Hematopoietic multipotent progenitor cell treated with erythropoietin and hydrocortisone succinate and interleukin-3 and kit ligand, for 6 days (in vitro differentiated cells): ENCODE data around the gene GNPTG.
A peak's percentile ranks its signal among the peaks of the same experiment; 100 is the strongest.
"Not testable (repeated sequence)": the region's sequence is repeated elsewhere in the genome, so short reads cannot be mapped to it uniquely, and the experiment has no call there.

Source experiments
- DNase-seq: peaks from one replicate; pipeline ENCODE4 v3.0.0-alpha.2; 2015

The GNPTG gene

DNA sequence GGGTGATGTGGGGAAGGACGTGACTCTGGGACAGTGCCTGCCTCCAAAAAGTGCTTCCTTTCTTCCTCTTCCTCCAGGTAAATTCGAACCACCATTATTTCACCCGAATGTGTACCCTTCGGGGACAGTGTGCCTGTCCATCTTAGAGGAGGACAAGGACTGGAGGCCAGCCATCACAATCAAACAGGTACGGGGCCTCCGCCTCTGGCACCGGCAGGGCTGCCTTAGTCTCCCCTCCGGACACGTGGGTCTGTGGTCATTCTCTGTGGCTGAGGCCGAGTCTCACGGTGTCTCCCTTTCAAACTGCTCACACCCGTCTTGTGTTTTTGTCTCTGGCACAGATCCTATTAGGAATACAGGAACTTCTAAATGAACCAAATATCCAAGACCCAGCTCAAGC is 31.6 kb upstream of the GNPTG start:
- no peak for DNase-seq

DNA sequence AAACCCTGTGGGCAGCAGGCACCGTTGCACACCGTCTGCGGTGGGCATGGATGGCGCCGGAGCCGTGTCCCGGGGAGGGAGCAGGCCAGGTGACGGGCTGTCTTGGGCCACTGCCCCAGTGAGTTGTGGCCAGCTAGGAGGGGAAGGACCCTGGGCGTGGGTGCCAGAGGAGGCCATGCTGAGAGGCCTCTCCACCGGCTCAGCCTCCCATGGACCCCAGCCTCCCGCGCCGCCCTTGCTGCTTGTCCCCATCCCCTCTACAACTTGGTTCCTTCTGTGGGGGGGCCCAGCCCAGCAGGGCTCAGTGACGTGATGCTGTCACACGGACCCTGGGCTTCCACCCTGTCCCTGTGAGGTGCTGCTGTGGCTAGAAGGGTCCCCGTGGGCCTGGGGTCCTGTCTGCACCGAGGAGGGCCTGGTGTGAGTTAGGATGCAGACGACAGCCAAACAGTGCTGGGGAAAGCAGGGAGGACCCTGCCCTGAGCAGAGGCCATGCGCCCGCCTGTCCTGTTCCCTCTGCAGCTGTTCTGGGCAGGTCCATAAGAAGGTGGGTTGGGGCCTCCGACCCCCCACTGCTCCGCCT is 31.0 kb upstream of the GNPTG start:
- no peak for DNase-seq

DNA sequence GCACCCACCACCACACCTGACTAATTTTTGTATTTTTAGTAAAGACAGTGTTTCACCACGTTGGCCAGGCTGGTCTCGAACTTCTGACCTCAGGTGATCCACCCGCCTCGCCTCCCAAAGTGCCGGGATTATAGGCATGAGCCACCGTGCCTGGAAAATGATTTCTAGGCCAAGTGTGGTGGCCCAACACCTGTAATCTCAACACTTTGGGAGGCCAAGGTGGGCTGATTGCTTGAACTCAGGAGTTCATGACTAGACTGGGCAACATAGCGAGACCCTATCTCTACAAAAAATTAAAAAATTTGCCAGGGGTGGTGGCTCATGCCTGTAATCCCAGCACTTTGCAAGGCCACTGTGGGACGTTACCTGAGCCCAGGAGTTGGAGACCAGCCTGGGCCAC is 29.3 kb upstream of the GNPTG start:
- DNase-seq: no peak

DNA sequence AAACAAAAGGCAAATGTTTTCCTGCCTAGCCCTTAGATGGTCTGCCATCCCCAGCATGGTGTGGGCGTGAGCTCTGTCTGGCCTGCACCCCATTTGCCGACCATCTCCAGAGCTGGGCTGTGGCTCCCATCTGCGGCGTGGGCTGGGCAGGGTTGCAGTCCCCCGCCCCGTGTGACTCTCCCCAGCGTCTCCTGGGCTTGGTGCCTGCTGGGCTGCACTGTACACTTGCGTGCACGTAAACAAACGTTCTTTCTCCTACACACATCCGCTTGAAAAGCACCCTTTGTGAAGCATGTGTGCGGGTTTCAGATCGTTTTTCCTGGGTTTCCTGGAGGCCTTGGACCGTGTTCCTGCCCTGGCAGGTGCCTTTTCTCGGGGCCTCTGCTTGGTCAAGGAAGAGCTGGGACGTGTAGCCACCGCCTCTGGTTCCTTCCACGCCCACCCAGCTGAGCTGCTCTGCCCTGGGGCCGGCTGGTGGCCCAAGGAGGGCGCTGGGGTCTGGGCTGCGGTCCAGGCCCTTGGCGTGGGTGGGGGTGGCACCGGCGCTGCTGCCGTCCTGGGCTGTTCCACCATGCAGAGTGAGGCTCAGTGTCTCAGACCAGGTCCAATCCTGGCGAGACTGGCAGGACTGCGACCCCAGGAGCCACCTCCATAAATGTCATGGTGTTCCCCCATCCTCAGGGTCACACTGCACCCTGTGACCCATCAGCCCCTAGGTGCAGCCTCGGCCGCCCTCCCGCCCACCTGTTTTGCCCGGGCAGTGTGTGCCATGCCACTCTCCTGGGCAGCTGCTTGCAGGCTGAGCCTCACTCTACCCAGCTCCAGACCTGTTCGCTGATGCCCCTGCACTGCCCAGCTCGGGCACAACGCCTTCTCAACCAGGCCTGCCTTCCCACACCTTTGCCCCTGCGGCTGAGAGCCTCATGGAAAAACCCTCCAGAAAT is 28.2 kb upstream of the GNPTG start:
- DNase-seq: no peak

DNA sequence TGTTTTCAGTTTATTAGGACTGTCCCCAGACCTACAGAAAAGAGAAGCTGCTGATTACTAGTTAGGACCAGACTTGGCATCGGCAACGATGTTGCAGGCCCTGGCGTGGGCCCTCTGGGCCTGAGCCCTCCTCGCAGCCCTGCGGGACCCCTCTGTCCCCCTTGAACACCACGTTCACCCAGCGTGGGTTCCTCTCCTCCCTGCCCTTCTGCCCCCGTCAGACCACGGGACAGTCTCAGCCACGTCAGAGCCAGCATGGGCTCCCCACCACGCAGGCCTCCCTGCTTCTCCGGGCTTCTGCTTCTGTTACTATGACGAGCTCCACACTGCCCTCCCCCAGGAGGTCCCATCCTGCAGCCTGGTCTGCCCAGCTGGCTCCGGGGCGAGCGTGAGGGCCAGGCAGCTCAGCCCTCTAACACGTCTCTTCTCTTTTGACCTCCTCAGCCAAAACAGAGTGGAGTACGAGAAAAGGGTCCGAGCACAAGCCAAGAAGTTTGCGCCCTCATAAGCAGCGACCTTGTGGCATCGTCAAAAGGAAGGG is 27.4 kb upstream of the GNPTG start:
- no peak for DNase-seq

DNA sequence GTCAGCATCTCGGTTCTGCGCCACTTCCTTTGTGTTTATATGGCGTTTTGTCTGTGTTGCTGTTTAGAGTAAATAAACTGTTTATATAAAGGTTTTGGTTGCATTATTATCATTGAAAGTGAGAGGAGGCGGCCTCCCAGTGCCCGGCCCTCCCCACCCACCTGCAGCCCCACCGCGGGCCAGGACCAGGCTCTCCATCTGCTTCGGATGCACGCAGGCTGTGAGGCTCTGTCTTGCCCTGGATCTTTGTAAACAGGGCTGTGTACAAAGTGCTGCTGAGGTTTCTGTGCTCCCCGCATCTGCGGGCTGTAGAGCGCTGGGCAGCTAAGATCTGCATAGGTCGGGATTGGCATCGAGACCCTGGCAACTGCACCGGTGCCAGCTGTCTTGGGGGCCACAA is 26.5 kb upstream of the GNPTG start:
- no peak for DNase-seq

DNA sequence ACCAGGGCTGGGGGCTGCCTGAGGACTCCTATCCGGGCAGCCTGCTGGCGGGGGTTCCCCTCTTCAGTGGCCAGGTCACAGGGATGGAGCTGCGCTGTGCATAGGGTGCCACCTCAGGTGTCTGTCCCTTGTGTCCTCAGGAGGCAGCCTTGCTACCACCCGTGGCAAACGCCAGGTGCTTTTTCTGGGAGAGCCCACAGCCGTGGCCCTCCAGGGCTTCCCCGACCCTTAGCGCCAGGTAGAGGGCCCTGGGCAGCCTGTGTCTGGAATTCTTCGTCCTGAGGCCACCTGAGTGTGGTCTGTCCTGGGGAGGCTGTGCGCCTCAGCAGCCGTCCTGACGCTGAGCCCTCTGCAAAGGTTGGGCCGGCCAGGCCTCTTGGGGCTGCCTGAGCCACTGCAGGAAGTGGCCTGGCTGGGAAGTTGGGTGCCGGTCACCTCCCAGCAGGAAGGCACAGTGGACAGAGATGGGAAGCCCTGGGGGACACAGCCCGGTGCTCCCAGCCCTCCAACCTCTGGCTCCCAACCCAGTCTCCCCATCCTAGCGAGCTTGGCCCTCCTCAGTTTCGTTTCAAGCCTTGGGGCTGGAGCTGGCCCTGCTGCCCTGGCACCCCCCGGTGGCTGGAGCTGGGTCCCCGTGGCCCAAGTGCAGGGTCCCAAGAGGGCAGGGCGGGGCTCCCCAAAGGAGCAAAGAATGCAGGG is 25.9 kb upstream of the GNPTG start:
- DNase-seq: no peak

DNA sequence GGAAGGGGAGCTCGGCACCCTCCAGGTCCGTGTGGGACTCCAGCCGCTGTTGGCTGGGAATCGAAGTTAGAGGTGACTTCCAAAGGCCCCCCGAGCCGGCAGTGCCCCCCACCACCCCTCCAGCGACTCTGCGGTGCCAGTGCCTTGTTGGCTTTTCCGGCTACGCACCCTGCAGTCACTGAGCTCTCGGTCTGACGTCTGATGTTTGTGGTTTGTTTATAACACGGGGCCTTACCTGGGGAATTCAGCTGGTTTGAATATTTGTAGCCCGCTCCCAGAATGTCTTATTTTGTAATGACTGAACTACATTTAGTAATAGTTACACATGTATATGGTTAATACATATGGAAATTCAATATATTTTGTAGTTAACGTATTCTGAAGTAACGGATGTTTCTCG is 25.3 kb upstream of the GNPTG start:
- no peak for DNase-seq

DNA sequence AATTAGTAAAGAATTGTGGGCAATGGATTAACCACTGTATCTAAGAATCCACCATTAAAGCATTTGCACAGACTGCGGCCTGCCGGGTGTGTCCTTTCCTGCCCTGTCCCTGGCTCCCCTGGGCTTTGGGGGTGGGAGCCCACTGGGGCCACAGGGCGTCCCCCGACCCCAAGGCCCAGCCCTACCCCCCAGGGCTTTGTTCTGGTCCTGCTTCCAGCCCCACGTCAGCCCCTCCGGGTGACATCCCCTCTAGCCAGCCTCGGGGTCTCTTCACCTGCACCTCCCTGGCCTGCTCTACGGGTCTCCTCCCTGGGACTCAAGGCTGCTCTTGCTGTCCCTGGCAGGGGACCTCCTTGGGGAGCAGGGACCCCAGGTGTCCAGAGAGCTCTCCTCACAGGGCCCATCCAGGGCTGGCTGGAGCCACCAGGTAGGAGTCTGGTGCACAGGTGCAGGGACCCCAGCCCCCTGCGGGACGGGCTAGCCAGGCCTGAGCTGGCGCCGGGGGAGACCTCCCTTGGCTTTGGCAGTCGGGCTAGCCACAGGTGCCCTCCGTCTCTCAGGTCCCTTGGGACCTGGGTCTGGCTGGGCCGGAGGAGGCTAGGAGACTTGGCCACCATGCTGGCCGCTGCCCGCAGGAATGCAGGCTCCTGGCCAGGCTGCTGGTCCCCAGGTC is 24.6 kb upstream of the GNPTG start:
- DNase-seq: no peak

DNA sequence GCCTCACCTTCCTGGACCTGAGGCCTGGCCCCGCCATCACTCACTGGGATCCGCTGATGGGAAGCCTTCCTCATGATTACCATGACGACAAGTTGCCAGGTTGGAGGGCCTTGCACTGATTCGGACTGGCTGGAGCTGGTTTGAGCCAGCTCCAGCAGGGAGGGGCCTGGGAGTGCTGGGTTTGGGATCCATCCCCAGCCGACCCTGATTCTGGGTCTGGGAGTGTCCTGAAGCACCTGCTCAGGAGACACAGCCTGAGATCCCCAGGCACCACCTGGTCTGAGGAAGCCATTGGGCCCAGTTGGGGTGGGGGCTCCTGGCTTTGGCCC is 24.1 kb upstream of the GNPTG start:
- DNase-seq: no peak

DNA sequence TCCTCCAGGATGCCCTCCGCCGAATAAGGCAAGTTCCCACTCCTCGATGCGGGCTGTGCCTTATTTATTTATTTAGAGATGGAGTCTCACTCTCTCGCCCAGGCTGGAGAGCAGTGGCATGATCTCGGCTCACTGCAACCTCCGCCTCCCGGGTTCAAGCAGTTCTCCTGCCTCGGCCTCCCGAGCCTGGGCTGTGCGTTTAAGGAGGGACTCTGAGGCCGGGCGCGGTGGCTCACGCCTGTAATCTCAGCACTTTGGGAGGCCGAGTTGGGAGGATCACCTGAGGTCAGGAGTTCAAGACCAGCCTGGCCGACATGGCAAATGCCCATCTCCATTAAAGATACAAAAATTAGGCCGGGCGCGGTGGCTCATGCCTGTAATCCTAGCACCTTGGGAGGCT is 23.6 kb upstream of the GNPTG start:
- DNase-seq: not testable (repeated sequence)

DNA sequence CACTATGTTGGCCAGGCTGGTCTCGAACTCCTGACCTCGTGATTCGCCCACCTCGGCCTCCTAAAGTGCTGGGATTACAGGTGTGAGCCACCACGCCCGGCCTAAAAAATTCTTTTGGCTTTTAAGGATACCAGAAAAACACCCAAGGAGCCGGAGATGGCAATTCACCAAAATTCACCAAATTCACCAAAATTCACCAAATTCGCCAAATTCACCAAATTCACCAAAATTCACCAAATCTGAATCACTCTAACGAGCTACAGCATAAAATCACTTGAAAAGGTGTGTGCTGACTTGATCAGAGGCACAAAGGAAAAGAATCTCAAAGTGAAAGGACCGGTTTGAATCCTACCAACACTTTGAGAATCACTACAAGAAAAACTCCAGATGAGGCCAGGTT is 22.8 kb upstream of the GNPTG start:
- not testable (repeated sequence) for DNase-seq

DNA sequence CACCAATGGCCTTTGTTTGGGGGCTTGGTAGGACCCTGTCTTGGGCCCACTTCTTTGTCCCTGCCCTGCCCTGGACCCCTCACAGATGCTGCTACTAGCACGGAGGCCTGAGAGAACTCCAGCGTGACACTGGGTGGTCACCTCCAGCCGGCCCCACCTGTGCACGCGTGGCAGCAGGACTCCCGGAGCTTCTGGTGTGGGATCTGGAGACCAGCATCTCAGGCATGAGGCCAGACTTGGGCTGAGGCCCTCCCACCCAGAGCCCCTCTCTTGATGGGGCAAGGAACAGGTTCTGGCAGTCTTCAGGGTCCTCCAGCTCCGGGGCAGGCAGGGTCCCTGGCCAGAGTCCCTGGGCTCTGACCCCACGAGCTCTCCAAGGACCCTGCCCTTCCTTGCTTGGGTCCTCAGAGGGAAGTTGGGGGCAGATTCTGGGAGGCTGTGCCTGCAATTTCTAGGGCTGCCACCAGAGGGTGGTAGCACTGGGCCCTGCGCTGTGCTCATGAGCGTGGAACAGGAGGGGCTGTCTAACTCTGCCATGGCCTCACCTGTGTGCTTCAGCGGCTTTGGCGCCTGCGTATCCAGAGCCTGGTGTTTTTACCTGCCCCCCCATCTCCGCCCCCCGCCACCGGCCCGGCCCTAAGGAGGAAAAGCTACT is 21.3 kb upstream of the GNPTG start:
- DNase-seq: peak; percentile 27

DNA sequence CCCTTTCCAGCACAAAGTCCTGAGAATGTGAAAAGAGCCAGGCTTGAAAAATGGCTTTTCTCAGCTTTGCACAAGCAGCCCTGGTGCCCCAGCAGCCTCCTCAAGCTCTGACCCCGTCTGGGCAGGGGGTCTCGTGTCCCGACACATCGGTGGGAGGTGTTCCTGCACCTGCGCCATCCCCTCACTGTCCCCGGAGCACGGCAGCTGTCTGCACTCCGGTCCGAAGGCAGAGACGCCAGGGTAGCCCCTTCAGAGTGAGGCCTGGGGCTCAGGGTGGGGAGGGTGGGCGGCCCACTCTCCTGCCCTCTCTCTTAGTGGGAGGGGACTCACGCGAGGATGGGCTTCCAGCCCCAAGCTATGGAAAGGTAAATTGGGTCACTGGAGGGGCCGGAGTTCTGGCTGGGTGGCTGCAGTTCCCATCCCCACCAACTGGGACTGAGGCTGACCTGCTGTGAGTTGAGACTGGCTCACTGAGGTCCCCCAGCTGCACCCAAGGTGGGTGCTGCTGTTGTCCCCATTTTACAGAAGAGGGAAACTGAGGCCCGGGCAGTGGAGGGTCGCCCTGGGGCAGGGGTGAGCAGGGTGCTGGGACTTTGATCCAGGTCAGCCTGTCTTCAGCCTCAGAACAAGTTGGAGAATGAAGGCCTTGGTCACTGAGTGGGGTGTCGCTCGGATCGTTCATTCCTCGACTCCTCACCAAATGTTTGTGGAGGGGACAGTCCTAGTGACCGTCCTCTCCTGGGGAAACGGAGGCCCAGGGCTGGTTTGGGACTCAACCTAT is 20.6 kb upstream of the GNPTG start:
- DNase-seq: no peak

DNA sequence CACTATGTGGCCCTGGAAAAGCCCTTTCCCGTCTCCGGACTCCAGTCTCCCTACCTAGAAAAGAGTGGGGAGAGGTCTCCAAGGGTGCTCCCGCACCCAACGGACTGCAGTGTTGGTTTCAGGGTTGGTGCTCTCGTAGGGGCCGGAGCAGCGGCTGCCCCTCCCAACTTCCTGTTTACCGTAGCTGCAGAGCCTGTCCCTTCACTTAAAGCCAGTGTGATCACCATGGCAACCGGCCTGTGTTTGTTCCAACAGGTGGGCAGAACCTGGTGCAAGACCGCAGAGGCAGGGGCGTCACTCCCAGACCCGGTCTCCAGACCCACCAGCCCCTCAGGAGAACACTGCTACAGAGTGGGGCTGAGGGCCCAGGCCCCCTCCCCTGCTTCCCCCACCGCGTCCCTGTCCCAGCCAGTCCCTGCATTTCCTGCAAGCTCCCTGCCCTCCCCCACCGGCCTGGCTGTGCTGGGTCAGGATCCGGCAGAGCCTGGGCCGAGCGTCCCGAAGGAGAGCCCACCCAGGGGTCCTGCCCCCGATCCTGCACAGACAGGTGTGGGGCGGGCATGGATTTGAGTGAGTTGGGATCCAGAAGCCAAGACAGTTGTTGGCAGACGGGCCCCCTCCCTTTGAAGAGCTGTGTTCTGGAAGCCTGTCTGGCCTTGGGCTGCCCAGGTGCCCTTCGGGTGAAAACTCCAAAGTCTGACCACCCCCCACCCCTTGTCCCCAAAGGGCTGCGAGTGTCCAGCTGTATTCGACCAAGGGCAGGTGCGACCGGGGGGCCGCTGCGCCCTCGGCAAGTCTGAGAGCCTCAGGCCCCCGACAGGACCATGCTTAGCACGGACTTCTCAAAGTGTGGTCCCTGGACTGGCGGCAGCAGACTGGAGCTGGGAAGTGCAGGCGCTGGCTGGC is 19.8 kb upstream of the GNPTG start:
- peak; percentile 79 for DNase-seq

DNA sequence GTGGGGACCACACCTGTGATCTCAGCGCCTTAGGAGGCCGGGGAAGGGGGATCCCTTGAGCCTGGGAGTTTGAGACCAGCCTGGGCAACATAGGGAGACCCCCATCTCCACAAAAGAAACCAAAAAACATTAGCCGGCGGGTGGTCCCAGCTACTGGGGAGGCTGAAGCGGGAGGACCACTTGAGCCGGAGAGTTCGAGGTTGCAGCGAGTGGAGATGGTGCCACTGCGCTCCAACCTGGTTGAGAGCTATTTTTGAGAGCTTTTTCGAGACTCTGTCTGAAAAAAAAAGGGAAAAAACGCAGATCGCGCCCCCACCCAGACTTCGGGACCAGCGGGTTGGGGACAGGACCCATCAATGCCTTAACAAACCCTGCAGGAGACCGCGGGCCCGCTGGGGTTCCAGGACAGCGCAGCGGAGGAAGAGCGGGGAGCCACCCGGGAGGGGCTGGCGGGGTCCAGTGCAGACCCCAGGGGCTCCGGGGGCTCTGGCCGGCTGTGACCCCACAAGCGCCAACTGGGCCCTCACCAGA is 19.0 kb upstream of the GNPTG start:
- peak; percentile 24 for DNase-seq

DNA sequence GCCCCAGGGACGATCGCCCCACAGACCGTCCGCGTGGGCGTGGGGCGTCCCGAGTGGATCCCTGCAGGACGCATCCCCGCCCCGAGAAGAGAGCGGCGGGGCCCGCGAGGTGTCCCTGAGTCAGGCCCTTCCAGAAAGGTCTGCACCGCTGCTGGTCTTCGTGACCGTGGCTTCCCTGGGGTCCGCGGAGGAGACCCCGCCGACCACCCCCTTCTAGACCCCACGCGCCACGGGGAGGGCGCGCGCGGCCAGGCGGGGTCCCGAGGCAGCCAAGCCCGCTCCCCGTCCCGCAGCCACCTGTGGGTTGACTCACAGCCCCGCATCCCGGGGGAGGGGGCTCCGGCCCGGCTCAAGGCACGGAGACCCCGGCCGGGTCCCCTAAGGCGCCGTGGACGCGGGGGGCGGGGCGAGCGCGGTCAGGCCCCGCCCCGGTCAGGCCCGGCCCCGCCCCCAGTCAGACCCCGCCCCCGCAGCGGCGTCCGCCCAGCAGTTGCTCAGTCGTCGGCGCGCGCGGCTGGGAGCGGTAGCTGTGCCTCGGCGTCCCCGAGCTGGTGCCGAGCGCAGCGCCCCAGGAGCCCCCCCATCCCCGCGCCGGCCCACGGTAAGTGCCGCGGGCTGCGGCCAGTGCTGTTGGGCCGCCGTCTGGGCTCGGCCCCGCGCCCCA is 18.4 kb upstream of the GNPTG start, which contains the start of gene BAIAP3:
Gene BAIAP3, plus strand, starts transcription at position 497 of the 664 bp plus-strand sequence. CDS start 4,905 bp downstream, outside the sequence.
- peak; percentile 75 for DNase-seq

DNA sequence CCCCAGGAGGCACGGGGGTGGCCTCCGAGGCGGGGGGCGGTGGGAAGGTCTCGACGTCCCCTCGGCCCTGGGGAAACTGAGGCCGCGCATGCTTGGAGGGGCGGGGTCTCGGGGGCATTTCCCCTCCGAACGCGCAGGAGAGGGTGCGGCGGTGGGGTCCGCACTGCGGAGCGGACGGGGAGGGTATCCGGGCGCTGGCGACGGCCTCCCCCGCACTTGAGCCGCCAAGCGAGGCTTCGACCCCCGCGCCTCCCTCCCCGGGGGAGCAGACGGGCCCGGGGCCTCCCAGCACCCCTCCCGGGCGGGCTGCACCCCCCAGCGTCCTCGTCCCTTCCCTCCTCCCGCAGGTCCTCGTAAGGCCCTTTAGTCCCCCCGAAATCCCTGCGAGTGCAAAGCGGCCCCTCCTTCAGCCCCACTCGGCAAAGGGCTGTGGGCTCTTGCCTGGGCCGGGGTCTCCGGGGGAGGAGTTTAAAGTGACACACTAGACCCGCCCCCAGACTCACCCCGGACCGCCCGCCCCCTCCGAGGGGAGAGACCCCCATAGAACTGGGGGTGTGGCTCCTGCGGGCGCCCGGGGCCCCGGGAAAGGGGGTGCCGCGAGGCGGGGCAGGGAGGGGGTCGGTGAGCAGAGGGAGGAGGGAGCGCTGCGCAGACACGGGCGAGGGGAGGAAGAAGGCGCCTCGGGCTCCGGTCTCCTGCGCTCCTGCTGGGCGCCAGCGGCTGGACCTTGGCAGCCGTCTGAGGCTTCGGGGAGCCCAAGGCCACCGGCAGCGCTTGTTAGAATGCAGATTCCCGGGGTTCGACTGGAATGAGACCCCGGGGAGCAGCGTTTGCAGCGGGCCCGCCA is 17.7 kb upstream of the GNPTG start:
- DNase-seq: peak; percentile 16

DNA sequence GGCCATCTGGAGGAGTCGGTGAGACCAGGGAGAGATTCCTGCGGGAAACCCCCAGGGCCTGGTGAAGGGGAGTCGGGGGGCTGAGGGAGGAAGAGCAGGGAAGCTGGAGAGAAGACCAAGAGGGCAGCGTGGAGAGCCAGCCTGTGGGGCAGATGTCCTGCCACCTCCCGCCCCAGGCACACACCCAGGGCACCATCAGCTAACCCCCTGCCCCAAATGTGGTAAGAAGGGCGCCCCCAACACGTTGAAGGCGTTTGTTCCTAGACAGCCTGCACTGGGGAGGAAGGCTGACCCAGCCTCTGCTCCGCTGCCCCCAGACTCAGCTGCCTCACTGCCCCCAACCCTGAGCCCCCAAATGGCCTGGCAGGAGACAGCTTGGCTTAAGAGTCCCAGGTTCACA is 17.0 kb upstream of the GNPTG start:
- DNase-seq: peak; percentile 7
